HUES48 (cell line): ENCODE results near the gene CD200.

Experiments
- H3K27ac ChIP-seq: one replicate; pipeline ENCODE4 v1.7.0; 2013; ENCODE audit warnings: low read depth, low read length, inconsistent platforms
- H3K27me3 ChIP-seq: 2 replicates; pipeline ENCODE4 v1.6.1; 2013; ENCODE audit warnings: mild to moderate bottlenecking, low read length; ENCODE audit not compliant: control insufficient read depth, insufficient read depth
- H3K36me3 ChIP-seq: 2 replicates; pipeline ENCODE4 v1.6.1; 2013; ENCODE audit warnings: low read length; ENCODE audit not compliant: control insufficient read depth, insufficient read depth
- H3K4me1 ChIP-seq: 2 replicates; pipeline ENCODE4 v1.6.1; 2013; ENCODE audit warnings: mild to moderate bottlenecking, low read length; ENCODE audit not compliant: control insufficient read depth, insufficient read depth
- H3K4me3 ChIP-seq: 2 replicates; pipeline ENCODE4 v1.5.1; 2013; ENCODE audit warnings: mild to moderate bottlenecking, low read depth, low read length
- H3K9ac ChIP-seq: 2 replicates; pipeline ENCODE4 v1.6.1; 2013; ENCODE audit warnings: mild to moderate bottlenecking, low read depth, low read length, moderate library complexity
- H3K9me3 ChIP-seq: 2 replicates; pipeline ENCODE4 v1.6.1; 2013; ENCODE audit warnings: low read length; ENCODE audit not compliant: control insufficient read depth, insufficient read depth

CD200 gene

DNA sequence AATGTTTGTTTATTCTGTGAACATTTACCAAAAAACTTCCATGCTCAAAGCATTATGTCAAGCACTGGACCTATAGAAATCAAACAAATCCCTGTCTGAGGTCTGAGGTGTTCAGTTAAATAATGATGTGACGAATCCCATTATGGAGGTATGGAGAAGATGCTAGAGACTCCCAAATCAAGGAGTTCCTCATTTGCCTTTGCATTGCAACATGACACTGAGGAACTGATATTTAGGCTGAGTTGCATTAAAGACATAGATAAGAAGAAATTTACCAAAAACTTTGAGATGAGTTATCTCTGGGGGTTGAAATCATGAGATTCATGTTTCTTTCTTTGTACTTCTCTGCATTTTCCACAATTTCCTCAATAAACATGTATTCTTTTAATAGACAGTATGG, 16.0 kb downstream of the CD200 start:
- Histone ChIP-seq H3K36me3 (peaks cover 99% of the 10 kb centered on the region), H3K9ac (no peak overlapping the region), H3K4me3 (no peak overlapping the region), H3K4me1 (peaks cover 51% of the 10 kb centered on the region), H3K27ac (peak overlapping the region; percentile 2), H3K27me3 (no peaks in the 10 kb centered on the region), H3K9me3 (no peaks in the 10 kb centered on the region)

DNA sequence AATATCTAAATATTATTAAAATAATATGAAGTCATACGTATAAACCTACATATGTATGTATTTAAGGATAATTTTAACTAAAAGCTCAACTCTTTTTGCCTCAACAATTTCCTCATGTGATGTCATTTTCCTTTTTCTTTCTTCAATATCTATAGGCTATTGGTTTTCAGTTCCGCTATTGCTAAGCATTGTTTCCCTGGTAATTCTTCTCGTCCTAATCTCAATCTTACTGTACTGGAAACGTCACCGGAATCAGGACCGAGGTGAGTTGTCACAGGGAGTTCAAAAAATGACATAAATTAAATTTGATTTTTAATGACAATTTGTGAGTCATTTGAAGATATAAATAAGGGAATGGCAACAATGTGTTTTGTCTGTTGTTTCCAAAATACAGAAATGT, 16.6 kb downstream of the CD200 start:
- Histone ChIP-seq H3K4me1 (peaks cover 57% of the 10 kb centered on the region), H3K36me3 (peaks cover 92% of the 10 kb centered on the region), H3K4me3 (no peak overlapping the region), H3K27me3 (no peaks in the 10 kb centered on the region), H3K9me3 (no peaks in the 10 kb centered on the region), H3K9ac (no peak overlapping the region), H3K27ac (no peak overlapping the region)

DNA sequence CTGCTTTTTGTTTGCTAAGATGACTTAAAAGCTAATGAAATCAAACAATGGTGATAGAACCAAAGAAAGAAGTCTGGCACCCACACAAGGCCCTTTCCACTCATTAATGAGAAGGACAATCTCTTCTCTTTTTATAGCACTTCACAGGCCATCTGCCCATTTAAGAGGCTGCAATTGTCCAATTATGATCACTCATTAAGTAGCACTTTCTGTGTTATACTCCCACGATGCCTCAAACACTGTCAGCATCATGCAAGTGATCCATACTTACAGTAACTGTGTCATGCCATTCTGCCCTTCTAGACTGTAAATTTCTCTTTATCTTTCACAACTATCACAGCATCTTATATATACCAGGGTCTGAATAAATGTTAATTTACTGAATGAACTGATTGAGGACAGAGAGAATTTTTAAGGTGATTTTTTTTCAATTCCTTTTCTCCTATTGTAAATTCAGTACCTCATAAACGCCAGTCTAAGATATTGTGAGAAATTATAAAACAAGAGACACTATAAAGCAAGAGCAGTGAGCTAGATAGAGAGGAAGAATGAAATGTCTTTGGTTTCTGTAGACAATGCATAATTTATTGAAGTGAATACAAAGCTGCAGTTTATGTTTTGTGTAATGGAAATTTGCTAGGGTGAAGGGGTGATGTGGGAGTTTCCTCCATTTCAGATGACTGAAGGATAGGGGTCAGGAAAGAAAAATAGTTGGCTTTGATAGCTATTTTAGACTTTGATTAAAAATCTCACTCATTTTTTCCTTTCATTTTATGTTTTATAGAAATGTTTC, 17.3 kb downstream of the CD200 start:
- H3K4me3 ChIP-seq, result no peak overlapping the region
- no peak overlapping the region for H3K27ac ChIP-seq
- no peak overlapping the region for H3K9ac ChIP-seq
- H3K27me3 ChIP-seq, result no peaks in the 10 kb centered on the region
- peaks cover 86% of the 10 kb centered on the region for H3K36me3 ChIP-seq
- peaks cover 63% of the 10 kb centered on the region for H3K4me1 ChIP-seq
- H3K9me3 ChIP-seq, result no peaks in the 10 kb centered on the region

DNA sequence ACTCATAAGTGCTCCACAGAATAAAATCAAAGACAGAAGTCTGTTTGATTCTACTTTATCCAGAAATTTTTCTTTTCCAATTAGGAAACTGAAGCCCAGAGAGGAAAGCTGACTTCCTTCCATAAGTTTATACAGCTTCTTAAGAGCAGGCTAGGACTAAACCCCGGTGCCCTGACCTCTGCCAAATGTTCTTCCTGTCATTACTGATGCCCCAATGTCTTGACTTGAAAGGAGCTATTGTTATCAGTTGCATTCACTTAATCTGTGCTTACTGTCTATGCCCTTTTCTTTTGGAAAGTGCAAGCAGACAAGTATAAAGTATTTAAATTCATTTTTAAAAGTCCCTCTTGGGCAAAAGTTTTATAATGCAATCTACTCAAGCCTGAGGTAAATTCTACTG, 18.1 kb downstream of the CD200 start:
- peaks cover 78% of the 10 kb centered on the region for H3K36me3 ChIP-seq
- no peak overlapping the region for H3K27ac ChIP-seq
- H3K9me3 ChIP-seq, result no peaks in the 10 kb centered on the region
- H3K4me1 ChIP-seq, result peaks cover 72% of the 10 kb centered on the region
- H3K4me3 ChIP-seq, result no peak overlapping the region
- no peak overlapping the region for H3K9ac ChIP-seq
- H3K27me3 ChIP-seq, result no peaks in the 10 kb centered on the region

DNA sequence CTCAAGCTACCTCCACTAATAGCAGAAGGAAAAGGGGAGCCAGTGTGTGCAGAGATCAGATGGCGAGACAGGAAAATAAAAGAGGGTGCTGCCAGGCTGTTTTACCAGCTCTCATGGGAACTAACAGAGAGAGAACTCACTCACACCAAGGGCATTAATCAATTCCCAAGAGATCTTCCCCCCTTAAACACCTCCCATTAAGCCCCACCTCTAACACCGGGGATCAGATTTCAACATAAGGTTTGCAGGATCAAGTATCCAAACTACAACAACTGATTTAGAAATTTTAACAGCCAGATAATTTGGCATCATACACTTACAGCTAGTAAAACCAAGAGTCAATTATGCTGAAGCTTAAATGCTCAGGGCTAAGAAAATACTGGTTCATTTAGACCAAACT, 18.9 kb downstream of the CD200 start:
- H3K4me1 ChIP-seq, result peaks cover 76% of the 10 kb centered on the region
- no peak overlapping the region for H3K9ac ChIP-seq
- peaks cover 75% of the 10 kb centered on the region for H3K36me3 ChIP-seq
- H3K4me3 ChIP-seq, result no peak overlapping the region
- H3K9me3 ChIP-seq, result no peaks in the 10 kb centered on the region
- peak overlapping the region; percentile 6 for H3K27ac ChIP-seq
- no peaks in the 10 kb centered on the region for H3K27me3 ChIP-seq

DNA sequence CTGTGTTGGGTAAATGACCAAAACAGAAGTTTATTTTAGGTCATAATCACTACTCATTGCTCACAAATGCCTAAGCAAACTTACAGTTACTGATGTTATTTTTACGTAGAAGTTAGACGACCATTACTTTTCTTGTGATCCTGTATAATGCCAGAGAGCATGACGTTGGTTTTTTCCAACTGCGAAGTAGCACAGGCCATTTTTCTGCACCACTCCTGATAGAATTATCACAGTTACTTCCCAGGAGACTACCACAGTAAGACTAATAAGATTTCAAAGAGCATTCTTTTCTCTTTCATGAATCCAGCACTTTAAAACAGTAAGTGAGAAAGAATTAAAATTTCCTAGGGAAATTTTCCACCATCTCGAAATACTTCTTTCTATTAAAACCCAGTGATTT, 19.8 kb downstream of the CD200 start:
- Histone ChIP-seq H3K4me3 (no peak overlapping the region), H3K4me1 (peaks cover 76% of the 10 kb centered on the region), H3K27me3 (no peaks in the 10 kb centered on the region), H3K9me3 (no peaks in the 10 kb centered on the region), H3K9ac (no peak overlapping the region), H3K36me3 (peaks cover 72% of the 10 kb centered on the region), H3K27ac (peak overlapping the region; percentile 91)

DNA sequence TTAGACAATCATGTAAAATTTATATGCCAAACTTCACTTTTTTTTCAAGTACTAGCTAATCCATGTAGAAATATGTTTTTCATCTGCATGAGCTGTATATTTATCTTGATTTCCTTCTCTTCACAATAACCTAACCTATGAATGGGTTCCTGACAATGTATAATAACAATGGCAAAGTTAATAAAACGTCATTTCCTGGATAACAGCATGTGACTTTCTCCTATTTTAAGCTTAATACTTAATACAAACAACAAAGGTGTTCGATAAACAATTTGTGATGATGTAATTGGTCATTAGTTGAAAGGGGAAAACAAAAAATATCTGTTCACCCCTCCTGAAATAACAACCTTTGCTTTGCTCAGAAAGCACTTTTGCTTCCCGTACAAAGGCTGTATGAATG, 20.4 kb downstream of the CD200 start:
- Histone ChIP-seq H3K4me3 (no peak overlapping the region), H3K9ac (no peak overlapping the region), H3K27ac (peak overlapping the region; percentile 91), H3K4me1 (peaks cover 78% of the 10 kb centered on the region), H3K27me3 (no peaks in the 10 kb centered on the region), H3K9me3 (no peaks in the 10 kb centered on the region), H3K36me3 (peaks cover 70% of the 10 kb centered on the region)

DNA sequence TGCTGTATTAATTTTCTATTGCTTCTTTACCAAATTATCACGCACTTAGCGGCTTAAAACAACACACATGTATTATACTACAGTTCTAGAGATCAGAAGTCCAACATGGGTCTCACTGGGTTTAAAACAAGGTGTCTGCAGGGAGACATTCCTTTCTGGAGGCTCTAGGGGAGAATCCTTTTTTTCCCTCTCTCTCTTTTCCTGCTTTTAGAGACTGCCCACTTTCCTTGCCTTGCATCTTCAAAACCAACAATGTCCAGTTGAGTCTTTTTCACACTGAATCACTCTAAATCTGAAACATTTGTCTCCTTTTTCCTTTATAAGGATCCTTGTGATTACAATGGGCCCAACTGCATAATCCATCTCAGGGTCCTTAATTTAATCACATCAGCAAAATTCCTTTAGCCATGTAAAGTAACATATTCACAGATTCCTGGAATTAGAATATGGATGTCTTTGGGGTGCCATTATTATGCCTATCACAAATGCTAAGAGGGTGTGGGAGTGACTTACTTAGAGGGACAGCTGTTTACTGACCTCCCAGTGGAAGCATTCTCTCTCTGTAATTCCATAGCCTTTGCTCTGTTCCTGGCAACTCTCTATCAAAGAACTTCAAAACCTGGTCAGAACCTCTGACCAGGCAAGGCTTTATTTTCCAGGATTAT, 21.8 kb downstream of the CD200 start:
- Histone ChIP-seq H3K9ac (peak overlapping the region; percentile 1; the same call in 1 of the 2 replicates), H3K9me3 (no peaks in the 10 kb centered on the region), H3K36me3 (peaks cover 55% of the 10 kb centered on the region), H3K27me3 (no peaks in the 10 kb centered on the region), H3K4me3 (0 out of 2 replicates have a peak overlapping the region, but pooled peaks have one; percentile 5), H3K27ac (peak overlapping the region; percentile 91), H3K4me1 (peaks cover 79% of the 10 kb centered on the region)

DNA sequence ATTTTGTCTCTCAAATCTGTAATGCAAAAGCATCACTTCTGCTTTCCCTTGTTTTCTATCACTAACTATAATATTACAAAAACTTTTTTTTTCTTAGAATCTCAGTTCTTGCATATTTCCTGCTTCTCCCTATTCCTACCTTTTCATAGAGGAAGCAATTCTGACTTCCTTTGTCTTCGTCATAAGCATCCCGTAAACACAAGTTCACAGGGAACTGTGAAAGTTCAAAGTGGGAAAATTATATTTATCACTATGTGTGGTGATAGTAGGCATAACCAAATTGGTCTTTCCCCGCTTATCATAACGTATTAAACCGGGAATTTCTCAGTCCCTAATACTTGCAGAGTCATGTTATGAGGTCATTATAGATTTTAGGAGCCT, 22.3 kb downstream of the CD200 start:
- peaks cover 75% of the 10 kb centered on the region for H3K4me1 ChIP-seq

DNA sequence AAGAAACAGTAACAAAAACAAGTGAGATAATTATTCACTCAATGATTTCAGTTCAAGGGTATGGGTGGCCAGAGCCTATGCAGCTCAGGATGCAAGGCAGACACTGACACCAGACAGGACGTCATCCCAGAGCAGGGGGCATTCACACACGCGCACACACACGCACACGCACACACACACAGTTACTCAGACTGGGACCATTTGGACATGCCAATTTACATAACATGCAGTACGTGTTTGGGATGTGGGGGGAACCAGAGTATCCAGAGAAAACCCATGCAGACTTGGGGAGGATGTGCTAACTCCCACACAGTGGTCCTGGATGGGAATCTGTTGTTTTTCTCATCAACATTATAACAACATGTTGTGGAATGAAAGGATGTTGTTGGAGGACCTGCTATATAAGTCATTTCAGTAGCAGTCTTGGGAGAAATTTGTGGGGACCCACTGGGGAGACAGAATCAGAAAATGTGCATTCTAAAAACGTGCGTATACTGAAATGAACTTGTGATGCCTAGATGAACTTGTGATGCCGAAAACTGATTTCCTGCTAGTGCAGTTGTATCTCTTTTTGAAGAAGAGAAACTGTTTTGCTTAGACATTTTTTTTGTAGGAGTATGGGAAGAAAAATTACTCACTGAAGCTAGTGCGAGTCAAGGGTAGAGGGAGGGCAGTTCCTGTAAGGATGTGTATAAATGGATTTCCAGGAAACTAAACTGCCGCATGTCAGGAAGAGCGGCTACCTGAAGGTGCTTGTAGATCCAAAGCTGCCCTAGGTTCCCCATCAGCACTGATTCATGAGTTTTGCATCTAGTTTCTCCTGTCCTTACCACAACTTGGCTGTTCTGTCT, 25.2 kb downstream of the CD200 start:
- H3K9me3 ChIP-seq, result no peaks in the 10 kb centered on the region

More for the DNA sequence above, 22.3 kb downstream of the CD200 start:
- Histone ChIP-seq H3K27me3 (no peaks in the 10 kb centered on the region), H3K4me3 (0 out of 2 replicates have a peak overlapping the region, but pooled peaks have one; percentile 5), H3K9me3 (no peaks in the 10 kb centered on the region), H3K36me3 (peaks cover 53% of the 10 kb centered on the region), H3K27ac (peak overlapping the region; percentile 91), H3K9ac (no peak overlapping the region; the same call in 1 of the 2 replicates)

More for the DNA sequence above, 25.2 kb downstream of the CD200 start:
- Histone ChIP-seq H3K27ac (peak overlapping the region; percentile 18), H3K4me1 (peaks cover 46% of the 10 kb centered on the region), H3K27me3 (no peaks in the 10 kb centered on the region), H3K9ac (peak overlapping the region; percentile 5; the same call in 1 of the 2 replicates), H3K4me3 (no peak overlapping the region), H3K36me3 (peaks cover 50% of the 10 kb centered on the region)
